HPDE6-E6E7 (cell line): ENCODE data around the gene EVA1B.
A peak's percentile ranks its signal among the peaks of the same experiment; 100 is the strongest.

Experiments used
- DNase-seq: peaks from one replicate; pipeline ENCODE4 v3.0.0; 2011; ENCODE audit warnings: missing footprints; ENCODE audit errors: extremely low spot score

EVA1B gene

GRCh38 chr1:36320291-36320761, 3.1 kb downstream of the EVA1B start:
- no peak for DNase-seq

DNA sequence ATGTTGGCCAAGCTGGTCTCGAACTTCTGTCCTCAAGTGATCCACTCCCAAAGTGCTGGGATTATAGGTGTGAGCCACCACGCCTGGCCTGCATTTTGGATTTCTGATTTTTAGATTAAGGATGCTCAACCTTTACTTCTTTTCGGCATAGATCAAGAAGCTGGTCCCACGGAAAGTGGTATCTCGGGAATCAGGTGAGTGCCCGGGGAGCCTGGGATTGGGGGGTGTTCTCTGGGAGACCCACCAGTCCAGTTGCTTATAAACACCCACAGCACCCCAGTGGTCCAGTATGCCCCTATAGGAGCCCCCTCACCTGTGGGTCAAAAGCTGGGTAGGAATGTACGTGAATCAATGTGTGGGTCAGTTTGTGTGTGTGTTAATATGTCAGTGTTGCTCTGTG, 14.0 kb downstream of the EVA1B start:
- no peak for DNase-seq

DNA sequence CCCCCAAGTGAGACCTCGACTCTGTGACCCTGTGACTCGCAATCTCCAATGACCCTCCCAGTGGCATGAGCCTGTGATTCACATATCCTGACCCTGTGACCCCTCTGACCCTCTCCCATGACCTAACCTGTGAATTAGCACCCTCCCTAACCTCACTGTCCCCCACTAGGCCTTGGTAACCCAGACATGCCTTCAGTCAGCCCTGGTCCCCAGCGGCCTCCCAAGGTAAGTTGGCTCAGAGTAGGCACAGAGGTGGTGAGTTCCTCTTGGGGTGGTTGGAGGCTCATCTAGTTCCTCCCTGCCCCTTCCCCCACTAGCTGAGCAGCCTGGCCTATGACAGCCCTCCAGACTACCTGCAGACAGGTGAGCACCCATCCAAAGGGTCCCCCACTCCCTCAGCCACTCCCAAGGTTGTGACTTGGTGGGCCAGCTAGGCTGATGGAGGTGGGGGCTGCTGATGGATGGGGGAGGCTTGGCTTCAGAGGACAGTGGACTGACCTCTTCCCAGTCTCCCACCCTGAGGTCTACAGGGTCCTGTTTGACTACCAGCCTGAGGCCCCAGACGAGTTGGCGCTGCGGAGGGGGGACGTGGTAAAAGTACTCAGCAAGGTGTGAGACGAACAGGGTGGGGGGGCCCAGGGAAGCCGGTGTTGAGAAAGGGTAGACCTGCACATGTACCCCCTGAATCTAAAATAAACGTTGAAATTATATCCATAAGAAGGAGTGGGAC, 15.7 kb downstream of the EVA1B start:
- no peak for DNase-seq

GRCh38 chr1:36306902-36307456, 16.5 kb downstream of the EVA1B start:
- peak; percentile 94 for DNase-seq

DNA sequence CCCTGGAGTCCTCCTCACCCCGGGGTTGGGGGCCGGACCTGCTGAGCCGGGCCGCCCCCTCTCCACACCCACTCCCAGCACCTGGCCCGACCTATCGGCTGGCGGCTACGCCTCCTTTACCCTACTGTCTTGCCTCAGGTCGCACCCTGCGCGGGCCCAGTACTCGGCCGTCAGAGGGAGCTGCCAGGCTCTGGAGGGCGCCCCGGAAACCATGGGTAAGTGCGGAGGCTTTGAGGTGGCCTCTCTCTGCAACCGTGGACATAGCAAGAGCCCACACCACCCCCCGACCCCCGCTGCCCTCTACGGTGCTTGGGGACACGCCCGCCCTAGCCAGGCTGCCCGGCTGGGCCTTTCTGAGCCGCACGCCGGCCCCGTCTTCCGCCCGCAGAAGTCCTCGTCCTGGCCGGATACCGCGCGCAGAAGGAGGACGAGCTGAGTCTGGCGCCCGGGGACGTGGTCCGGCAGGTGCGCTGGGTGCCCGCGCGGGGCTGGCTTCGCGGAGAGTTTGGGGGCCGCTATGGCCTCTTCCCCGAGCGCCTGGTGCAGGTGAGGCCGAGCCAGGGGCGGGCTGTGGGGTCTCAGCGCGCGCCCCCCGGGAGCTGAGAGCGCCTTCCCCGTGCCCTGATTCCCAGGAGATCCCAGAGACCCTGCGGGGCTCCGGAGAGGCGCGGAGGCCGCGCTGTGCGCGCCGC, 17.1 kb downstream of the EVA1B start, which contains the start of gene SH3D21:
Gene SH3D21, plus strand, starts transcription at position 159 of the 692 bp plus-strand sequence. Its CDS starts 53 bp downstream, at position 212.
- peak; percentile 71 for DNase-seq

DNA sequence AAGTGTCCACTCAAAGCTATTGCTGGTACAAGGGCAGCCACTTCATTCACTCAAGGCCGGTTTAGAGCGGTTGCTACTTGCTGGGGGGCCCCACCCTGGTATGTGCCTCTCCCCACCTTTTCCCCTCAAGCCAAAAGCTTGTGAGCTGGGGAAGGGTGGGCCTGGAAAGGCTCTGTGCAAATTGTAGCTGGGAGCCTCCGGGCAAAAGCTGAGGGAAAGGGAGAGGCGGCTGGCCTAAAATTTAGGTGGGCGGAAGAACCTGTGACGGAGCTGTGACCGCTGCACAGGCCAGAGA, 17.6 kb downstream of the EVA1B start:
- DNase-seq = no peak

DNA sequence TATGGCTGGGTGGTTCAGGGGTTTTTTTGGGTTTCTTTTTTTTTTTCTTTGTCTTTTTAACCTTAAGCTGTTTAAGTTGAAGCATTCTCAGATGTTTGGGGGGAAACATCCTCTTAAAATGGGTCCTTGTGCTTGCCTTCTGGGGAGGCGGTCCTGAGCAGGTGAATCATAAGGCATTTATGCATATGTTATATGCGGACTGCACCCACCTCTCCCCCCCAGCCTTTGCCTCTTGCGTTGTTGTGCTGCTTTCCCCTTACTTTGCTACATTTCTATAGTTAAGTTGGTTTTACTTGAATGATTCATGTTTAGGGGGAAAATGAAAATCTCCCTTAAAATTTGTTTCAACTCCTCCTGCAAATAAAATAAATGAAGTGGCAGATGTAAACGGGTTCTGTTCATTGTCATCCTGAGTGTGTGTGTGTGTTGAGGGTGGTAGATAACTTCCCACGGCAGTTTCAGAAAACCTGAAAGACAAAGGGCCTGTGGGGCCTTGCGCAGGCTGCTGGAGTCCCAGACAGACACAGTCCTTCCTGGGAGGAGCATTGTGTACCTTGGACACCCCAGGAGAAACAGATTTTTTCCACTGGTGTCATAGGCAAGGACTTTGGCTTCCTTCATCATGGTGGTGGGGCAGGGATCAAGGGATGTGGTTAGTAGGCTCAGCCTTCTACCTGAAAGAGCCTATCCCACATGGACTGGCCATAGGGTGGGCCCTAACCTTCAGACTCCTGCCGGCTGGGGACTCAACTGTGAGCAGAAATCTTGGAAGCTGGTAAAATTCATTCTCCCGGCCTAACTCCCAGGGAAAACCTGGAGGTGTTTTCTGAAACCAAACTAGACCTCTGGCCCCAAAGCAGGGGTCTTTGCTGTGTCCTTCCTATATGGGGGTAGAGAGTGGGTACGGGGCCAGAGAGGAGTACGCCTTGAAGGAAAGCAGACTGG, 18.2 kb downstream of the EVA1B start:
- no peak for DNase-seq

DNA sequence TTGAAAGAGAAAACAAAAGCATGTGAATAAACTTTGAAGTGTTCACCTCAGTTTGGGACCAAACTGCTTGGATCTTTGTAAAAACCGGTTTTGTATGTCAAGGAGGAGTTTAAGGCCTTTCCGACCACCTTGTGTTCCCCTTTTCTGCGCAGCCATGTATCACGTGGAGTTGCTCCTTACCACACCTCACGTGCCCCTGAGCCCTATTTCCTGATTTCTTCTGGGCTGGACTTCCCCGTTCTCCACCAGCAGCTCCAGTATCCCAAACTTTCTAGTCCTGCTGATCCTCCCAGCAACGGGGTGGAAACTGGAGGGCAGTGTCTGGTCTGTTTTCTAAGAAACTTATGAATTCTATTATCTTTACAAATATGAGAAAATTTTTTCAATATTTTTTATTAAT, 18.9 kb downstream of the EVA1B start:
- no peak for DNase-seq

GRCh38 chr1:36303650-36304360, 19.6 kb downstream of the EVA1B start:
- DNase-seq = no peak

GRCh38 chr1:36303244-36303643, 20.2 kb downstream of the EVA1B start:
- no peak for DNase-seq

- DNase-seq = no peak
Measured at GRCh38 chr1:36301220-36301619, 22.2 kb downstream of the EVA1B start.

DNA sequence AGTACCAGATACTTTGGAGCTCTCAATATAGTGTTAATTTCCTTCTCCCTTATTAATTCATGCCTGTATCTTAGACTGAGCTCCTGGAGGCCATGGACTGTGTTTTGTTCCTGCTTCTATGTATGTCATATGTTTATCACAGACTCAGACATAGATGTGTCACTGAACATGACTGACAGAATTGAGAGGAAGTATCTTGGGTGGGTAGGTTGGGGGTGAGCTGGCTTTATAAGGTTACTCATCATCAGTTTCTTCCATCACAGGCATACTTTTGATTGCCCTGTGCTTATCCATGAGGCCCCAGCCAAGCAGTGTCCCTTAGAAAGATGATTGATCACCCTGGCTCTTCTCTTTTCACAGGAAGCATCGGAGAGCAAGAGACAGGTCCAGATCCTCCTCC, 22.9 kb downstream of the EVA1B start:
- DNase-seq = no peak

GRCh38 chr1:36298640-36299039, 24.8 kb downstream of the EVA1B start:
- DNase-seq = no peak

DNA sequence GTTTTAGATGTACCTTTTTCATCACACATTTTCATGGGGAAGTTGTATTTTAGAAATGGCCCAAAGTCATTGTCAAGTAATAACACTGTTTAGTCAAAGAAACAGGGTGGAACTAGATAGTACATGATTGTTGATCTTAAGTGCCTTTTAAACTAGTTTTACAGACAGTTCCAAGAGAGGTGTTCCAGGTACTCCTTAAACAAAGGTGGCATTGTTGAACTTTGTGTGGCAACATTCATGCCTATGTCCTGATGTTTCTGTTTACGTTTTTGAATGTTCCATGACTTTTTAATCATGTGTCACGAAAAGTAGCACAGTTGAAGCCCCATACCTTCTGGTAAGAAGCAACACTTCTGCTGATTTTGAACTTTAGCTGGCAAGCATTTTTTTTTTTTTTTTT, 26.4 kb downstream of the EVA1B start:
- no peak for DNase-seq

DNA sequence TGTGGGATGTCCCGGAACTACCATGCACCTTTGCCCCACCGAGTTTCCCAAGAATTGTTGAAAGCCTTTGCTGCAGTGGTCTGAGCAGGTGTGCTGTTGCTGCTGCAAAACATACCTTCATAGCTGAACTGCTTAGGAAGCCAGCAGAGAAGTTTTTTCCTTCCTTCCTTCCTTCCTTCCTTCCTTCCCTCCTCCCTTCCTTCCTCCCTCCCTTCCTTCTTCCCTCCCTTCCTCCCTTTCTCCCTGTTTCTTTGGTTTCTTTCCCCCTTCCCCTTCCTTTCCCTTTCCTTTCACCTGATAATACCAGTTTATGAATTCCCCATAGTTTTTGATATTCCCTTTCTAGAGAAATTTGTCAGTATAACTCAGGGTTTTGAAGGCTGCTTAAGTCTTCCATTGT, 28.1 kb downstream of the EVA1B start:
- no peak for DNase-seq

DNA sequence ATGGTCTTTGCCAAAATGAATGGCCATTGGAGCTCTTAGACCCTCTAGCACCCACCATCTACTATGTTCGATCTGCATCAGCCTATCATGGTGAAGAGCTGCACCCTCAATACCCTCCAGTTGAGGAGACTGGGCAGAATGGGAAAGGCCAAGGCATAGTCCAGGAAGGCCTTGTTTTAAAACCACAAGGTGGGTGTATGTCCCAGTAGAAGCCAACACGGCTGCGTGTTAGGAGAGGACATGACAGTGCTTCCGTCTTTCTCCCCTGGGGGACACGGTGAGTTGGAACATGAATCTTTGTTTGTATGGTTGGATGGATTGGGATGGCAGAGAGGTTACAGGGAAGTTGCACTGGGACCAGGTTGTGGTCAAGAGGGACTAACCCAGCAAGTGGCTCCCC, 35.9 kb downstream of the EVA1B start:
- no peak for DNase-seq

DNA sequence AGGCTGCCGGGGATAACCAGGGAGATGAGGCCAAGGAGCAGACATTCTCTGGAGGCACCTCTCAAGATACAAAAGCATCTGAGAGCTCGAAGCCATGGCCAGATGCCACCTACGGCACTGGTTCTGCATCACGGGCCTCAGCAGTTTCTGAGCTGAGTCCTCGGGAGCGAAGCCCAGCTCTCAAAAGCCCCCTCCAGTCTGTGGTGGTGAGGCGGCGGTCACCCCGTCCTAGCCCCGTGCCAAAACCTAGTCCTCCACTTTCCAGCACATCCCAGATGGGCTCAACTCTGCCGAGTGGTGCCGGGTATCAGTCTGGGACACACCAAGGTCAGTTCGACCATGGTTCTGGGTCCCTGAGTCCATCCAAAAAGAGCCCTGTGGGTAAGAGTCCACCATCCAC, 36.6 kb downstream of the EVA1B start:
- no peak for DNase-seq

DNA sequence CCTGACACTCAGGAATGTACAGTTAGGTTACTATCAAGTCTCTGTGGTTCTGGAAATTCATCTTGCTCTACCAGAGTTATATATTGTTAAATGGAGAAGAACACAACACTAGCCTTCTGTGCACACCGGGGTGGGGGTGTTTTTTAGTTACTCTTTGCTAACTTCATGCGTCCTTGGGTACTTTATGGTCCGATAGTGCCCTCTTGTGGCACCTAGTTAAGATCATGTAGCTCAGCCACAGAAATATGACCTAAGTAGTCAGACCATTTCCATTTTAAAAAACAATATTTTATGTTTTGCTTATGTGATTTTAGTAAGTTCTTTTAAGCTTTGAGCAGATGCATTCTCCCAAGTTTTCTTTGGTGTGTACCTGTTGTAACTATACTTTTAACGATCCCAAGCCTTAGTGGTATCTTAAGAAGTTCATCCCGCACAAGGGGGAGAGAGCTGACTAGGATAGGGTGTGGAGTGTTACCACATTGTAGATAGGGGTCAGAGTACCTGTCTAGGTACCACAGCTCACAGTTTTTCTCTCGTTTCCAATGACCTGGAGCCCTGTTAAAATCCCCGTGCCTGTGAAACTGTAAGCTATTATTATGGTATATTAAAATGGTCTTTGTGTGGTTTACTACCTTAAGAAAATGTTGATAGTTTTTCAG, 37.9 kb downstream of the EVA1B start:
- DNase-seq = peak; percentile 73

- DNase-seq = no peak
Measured at GRCh38 chr1:36284517-36284916, 38.9 kb downstream of the EVA1B start.

GRCh38 chr1:36284061-36284460, 39.4 kb downstream of the EVA1B start:
- DNase-seq = no peak

- no peak for DNase-seq
Measured at GRCh38 chr1:36279789-36280296, 43.6 kb downstream of the EVA1B start.
